HEK293 (cell line): Measurements from ENCODE around the gene NFS1.
A peak's percentile ranks its signal among the peaks of the same experiment; 100 is the strongest.

Source experiments
- CTCF ChIA-PET: fragments of 350-600 bp; formaldehyde crosslinking; extraction: SDS; loops from one replicate; lab custom pipeline; 2021; ENCODE audit warnings: antibody characterized with exemption; lab: Yijun Ruan, JAX
- POLR2A ChIA-PET: fragments of 300-600 bp; formaldehyde crosslinking; extraction: SDS; loops from one replicate; lab custom pipeline; 2020; ENCODE audit warnings: antibody characterized with exemption, inconsistent platforms; lab: Yijun Ruan, JAX
- H3K27ac ChIP-seq: fragments of 200-500 bp; sonication (Bioruptor generic); 2 replicates; pipeline ENCODE4 v1.5.1; 2014; ENCODE audit warnings: low read depth, low read length, control low read depth, inconsistent platforms; ENCODE audit errors: extremely low read depth
- H3K36me3 ChIP-seq, 2 experiments: fragments of 200-500 bp in 1 of 2; sonication (Bioruptor generic) in 1 of 2; 1 replicate in 1 of 2; 2 replicates in 1 of 2; pipeline ENCODE4 v1.5.1; 2014 to 2017; ENCODE audit warnings: inconsistent platforms in 2 of 2, low read length in 2 of 2; ENCODE audit not compliant: control insufficient read depth in 2 of 2, insufficient read depth in 1 of 2
- H3K4me1 ChIP-seq: fragments of 200-500 bp; sonication (Bioruptor generic); 2 replicates; pipeline ENCODE4 v1.5.1; 2014; ENCODE audit warnings: mild to moderate bottlenecking, low read length, inconsistent platforms; ENCODE audit not compliant: control insufficient read depth, insufficient read depth
- H3K4me3 ChIP-seq: 2 replicates; pipeline ENCODE4 v1.5.1; 2011; ENCODE audit warnings: low read depth, mild to moderate bottlenecking, control low read depth, low read length, moderate library complexity
- H3K9me3 ChIP-seq: fragments of 200-500 bp; sonication (Bioruptor generic); 2 replicates; pipeline ENCODE4 v1.5.1; 2014; ENCODE audit warnings: low read depth, low read length, inconsistent platforms; ENCODE audit not compliant: control insufficient read depth, insufficient read depth
- BCL11B ChIP-seq: fragments of 450-650 bp; formaldehyde crosslinking; IDR thresholded peaks from 2 replicates; pipeline ENCODE4 v1.5.1; 2016; ENCODE audit warnings: low read depth, missing biosample characterization, missing genetic modification characterization
- ZNF10 ChIP-seq: fragments of 450-650 bp; formaldehyde crosslinking; IDR thresholded peaks from 2 replicates; pipeline ENCODE4 v1.5.1; 2017; ENCODE audit warnings: missing biosample characterization, missing genetic modification characterization
- ZNF157 ChIP-seq: fragments of 450-650 bp; formaldehyde crosslinking; IDR thresholded peaks from 2 replicates; pipeline ENCODE4 v1.5.1; 2016; ENCODE audit warnings: missing biosample characterization, missing genetic modification characterization
- ZNF221 ChIP-seq: fragments of 450-650 bp; formaldehyde crosslinking; IDR thresholded peaks from 2 replicates; pipeline ENCODE4 v1.5.1; 2017; ENCODE audit warnings: missing biosample characterization, missing genetic modification characterization, borderline replicate concordance
- ZNF324 ChIP-seq: fragments of 450-650 bp; formaldehyde crosslinking; IDR thresholded peaks from 2 replicates; pipeline ENCODE4 v1.5.1; 2016; ENCODE audit warnings: missing biosample characterization, missing genetic modification characterization
- ZNF391 ChIP-seq: fragments of 450-650 bp; formaldehyde crosslinking; IDR thresholded peaks from 2 replicates; pipeline ENCODE4 v1.5.1; 2016; ENCODE audit warnings: low read depth, missing biosample characterization, missing genetic modification characterization, borderline replicate concordance
- ZNF416 ChIP-seq: fragments of 450-650 bp; formaldehyde crosslinking; IDR thresholded peaks from 2 replicates; pipeline ENCODE4 v1.5.1; 2016; ENCODE audit warnings: missing biosample characterization, missing genetic modification characterization
- ZNF426 ChIP-seq: fragments of 450-650 bp; formaldehyde crosslinking; IDR thresholded peaks from 2 replicates; pipeline ENCODE4 v1.5.1; 2017; ENCODE audit warnings: missing biosample characterization, missing genetic modification characterization, mild to moderate bottlenecking, inconsistent platforms, moderate library complexity
- ZNF473 ChIP-seq: fragments of 450-650 bp; formaldehyde crosslinking; IDR thresholded peaks from 2 replicates; pipeline ENCODE4 v1.5.1; 2017; ENCODE audit warnings: missing biosample characterization, missing genetic modification characterization
- ZNF544 ChIP-seq: fragments of 450-650 bp; formaldehyde crosslinking; IDR thresholded peaks from 2 replicates; pipeline ENCODE4 v1.5.0; 2017; ENCODE audit warnings: missing biosample characterization, missing genetic modification characterization
- ZNF596 ChIP-seq: fragments of 450-650 bp; IDR thresholded peaks from 2 replicates; pipeline ENCODE4 v1.5.0; 2018; ENCODE audit warnings: missing biosample characterization, mild to moderate bottlenecking, missing genetic modification characterization, moderate library complexity
- ZNF621 ChIP-seq: fragments of 450-650 bp; formaldehyde crosslinking; IDR thresholded peaks from 2 replicates; pipeline ENCODE4 v1.5.1; 2017; ENCODE audit warnings: missing biosample characterization, missing genetic modification characterization
- ZNF654 ChIP-seq: fragments of 450-650 bp; formaldehyde crosslinking; IDR thresholded peaks from 2 replicates; pipeline ENCODE4 v1.5.1; 2016; ENCODE audit warnings: low read depth, missing biosample characterization, missing genetic modification characterization
- ZNF658 ChIP-seq: fragments of 450-650 bp; formaldehyde crosslinking; IDR thresholded peaks from 2 replicates; pipeline ENCODE4; 2016; ENCODE audit warnings: missing biosample characterization, missing genetic modification characterization
- ZNF664 ChIP-seq: fragments of 450-650 bp; formaldehyde crosslinking; IDR thresholded peaks from 2 replicates; pipeline ENCODE4 v1.5.1; 2016; ENCODE audit warnings: missing biosample characterization, missing genetic modification characterization
- ZNF830 ChIP-seq: fragments of 450-650 bp; IDR thresholded peaks from 2 replicates; pipeline ENCODE4 v1.5.0; 2018; ENCODE audit warnings: missing biosample characterization, missing genetic modification characterization, low read depth, mild to moderate bottlenecking, moderate library complexity
- ZSCAN30 ChIP-seq: fragments of 450-650 bp; IDR thresholded peaks from 2 replicates; pipeline ENCODE4 v1.5.1; 2018; ENCODE audit warnings: missing biosample characterization, mild to moderate bottlenecking, missing genetic modification characterization, moderate library complexity
- TF ChIP-seq, protein P1 (sequence below): fragments of 450-650 bp; formaldehyde crosslinking; IDR thresholded peaks from 2 replicates; pipeline ENCODE4 v1.5.1; 2016; ENCODE audit warnings: missing biosample characterization, missing genetic modification characterization
- TF ChIP-seq, protein P2 (sequence below): fragments of 450-650 bp; formaldehyde crosslinking; IDR thresholded peaks from 2 replicates; pipeline ENCODE4 v1.5.1; 2017; ENCODE audit warnings: missing biosample characterization, missing genetic modification characterization
- TF ChIP-seq, protein P3 (sequence below): fragments of 450-650 bp; formaldehyde crosslinking; IDR thresholded peaks from 2 replicates; pipeline ENCODE4 v1.5.1; 2016; ENCODE audit warnings: missing biosample characterization, missing genetic modification characterization
- TF ChIP-seq, protein P4 (sequence below): fragments of 450-650 bp; formaldehyde crosslinking; IDR thresholded peaks from 2 replicates; pipeline ENCODE4 v1.5.1; 2016; ENCODE audit warnings: missing biosample characterization, missing genetic modification characterization

The NFS1 gene

DNA sequence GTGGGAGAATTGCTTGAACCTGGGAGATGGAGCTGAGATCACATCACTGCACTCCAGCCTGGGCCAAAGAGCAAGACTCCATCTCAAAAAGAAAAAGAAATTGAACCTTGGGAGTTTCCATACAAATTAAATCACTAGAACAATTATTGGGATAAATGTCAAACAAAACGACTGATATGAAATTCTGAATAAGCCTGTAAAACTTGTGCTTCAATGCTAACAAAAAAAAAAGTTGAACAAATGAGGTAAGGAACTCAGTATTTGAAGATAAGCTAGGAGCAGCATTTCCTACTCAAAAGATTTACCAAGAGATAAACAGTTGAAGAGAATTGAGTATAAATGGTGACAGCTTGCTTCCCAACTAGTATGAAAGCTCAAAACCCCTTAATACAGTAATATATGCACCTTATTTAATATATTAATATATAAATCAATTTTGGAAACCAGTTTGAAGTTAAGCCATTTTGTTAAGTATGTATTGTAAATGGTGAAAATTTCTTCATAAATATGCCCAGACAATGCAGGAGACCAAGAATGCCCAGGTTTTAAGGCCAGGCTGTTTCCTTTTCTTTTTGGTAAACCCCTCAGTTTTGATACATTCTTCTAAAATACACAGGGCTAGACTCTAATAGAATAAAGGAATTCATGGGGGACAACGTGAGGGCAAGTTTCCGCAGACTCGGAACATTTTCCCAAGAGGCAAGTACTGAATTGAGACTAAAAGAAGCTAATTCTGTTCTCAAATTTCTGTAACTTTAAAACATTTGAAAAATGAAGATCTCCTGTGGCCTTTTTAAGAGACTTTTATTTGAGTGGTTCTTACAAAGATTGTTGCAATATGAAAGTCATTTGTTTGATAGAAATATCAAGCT is 3.9 kb upstream of the NFS1 start:
- ChIA-PET CTCF (interaction anchor here (0.7 to 1.0 kb wide), 2 partner anchors 240 to 244 kb away, joined by 3 read pairs; no protein-coding TSS in a partner anchor), POLR2A (interaction anchor here (0.6 to 6.2 kb wide), 7 partner anchors 8 to 220 kb away, joined by 3 to 27 read pairs (median 3); partner anchors contain the start of gene RBM39)
- Histone ChIP-seq H3K36me3 (peaks cover 37 to 77% of the 10 kb centered on the region in 2 experiments), H3K4me1 (no peaks in the 10 kb centered on the region)
- no peak for TF ChIP-seq ZNF324 (tag by site-specific recombination)
- TF ChIP-seq ZNF596 (tag by site-specific recombination): no peak
- TF ChIP-seq ZNF830 (tag by site-specific recombination): no peak
- TF ChIP-seq, protein P1, sequence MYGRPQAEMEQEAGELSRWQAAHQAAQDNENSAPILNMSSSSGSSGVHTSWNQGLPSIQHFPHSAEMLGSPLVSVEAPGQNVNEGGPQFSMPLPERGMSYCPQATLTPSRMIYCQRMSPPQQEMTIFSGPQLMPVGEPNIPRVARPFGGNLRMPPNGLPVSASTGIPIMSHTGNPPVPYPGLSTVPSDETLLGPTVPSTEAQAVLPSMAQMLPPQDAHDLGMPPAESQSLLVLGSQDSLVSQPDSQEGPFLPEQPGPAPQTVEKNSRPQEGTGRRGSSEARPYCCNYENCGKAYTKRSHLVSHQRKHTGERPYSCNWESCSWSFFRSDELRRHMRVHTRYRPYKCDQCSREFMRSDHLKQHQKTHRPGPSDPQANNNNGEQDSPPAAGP (tag by site-specific recombination): no peak
- TF ChIP-seq, protein P2, sequence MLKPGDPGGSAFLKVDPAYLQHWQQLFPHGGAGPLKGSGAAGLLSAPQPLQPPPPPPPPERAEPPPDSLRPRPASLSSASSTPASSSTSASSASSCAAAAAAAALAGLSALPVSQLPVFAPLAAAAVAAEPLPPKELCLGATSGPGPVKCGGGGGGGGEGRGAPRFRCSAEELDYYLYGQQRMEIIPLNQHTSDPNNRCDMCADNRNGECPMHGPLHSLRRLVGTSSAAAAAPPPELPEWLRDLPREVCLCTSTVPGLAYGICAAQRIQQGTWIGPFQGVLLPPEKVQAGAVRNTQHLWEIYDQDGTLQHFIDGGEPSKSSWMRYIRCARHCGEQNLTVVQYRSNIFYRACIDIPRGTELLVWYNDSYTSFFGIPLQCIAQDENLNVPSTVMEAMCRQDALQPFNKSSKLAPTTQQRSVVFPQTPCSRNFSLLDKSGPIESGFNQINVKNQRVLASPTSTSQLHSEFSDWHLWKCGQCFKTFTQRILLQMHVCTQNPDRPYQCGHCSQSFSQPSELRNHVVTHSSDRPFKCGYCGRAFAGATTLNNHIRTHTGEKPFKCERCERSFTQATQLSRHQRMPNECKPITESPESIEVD (tag by site-specific recombination): peak; percentile 9; the same call in 1 of the 2 replicates
- TF ChIP-seq ZNF221 (tag by site-specific recombination): no peak
- TF ChIP-seq, all 188 proteins: peak for 1
- no peak overlapping the region for H3K4me3 ChIP-seq
- no peaks in the 10 kb centered on the region for H3K9me3 ChIP-seq
- H3K27ac ChIP-seq: no peak overlapping the region

DNA sequence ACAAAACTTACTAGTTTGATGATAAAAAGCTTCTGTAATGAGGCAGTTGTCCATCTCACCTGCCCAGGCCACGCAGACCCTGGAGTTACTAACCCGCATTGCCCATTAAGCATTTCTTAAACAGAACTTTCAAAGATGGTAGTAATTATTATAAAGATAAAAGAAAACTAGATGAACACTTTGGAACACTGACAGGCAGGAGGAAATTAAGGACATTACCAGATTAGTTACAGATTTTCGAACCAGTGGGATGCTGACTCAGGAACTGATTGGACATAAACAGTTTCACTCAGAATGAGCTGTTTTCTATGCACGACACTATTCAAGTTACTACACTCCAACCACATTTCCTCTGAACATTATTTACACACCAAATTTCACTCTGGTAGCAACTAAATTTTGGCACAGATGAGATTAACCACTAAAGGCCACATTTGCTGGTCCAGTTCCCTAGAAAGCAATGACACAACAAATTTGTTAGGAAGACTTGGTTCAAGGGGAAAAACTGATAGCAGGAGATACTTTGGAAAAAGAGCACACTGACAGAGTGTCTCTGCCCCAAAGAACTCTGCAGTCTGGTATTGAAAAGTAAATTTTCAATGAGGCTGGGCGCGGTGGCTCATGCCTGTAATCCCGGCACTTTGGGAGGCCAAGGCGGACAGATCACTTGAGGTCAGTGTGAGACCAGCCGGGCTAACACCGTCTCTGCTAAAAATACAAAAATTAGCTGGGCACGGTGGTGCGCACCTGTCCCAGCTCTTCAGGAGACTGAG is 3.1 kb upstream of the NFS1 start:
- peaks cover 29 to 69% of the 10 kb centered on the region in 2 experiments for H3K36me3 ChIP-seq
- 0 out of 2 replicates have a peak, but pooled peaks cover 4% of the 10 kb centered on the region for H3K4me1 ChIP-seq
- ChIA-PET POLR2A (interaction anchor here (0.5 to 6.2 kb wide), 9 partner anchors 9 to 205 kb away, joined by 3 to 27 read pairs (median 3); partner anchors contain the start of genes RBM39 and SPAG4), CTCF (interaction anchor here (0.5 to 1.0 kb wide), 3 partner anchors 11 to 239 kb away, joined by 3 to 7 read pairs (median 3); no protein-coding TSS in a partner anchor)
- H3K9me3 ChIP-seq: no peaks in the 10 kb centered on the region
- no peak overlapping the region for H3K4me3 ChIP-seq
- H3K27ac ChIP-seq: no peak overlapping the region
- TF ChIP-seq, protein P3, sequence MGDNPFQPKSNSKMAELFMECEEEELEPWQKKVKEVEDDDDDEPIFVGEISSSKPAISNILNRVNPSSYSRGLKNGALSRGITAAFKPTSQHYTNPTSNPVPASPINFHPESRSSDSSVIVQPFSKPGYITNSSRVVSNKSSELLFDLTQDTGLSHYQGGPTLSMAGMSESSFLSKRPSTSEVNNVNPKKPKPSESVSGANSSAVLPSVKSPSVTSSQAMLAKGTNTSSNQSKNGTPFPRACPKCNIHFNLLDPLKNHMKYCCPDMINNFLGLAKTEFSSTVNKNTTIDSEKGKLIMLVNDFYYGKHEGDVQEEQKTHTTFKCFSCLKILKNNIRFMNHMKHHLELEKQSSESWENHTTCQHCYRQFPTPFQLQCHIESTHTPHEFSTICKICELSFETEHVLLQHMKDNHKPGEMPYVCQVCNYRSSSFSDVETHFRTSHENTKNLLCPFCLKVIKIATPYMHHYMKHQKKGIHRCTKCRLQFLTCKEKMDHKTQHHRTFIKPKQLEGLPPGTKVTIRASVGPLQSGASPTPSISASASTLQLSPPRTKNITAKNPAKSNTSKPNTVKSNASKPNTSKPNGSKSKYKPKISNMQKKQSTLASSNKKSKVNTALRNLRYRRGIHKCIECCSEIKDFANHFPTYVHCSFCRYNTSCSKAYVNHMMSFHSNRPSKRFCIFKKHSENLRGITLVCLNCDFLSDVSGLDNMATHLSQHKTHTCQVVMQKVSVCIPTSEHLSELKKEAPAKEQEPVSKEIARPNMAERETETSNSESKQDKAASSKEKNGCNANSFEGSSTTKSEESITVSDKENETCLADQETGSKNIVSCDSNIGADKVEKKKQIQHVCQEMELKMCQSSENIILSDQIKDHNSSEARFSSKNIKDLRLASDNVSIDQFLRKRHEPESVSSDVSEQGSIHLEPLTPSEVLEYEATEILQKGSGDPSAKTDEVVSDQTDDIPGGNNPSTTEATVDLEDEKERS: no peak
- TF ChIP-seq ZNF391 (tag by site-specific recombination): no peak
- TF ChIP-seq ZNF621 (tag by site-specific recombination): no peak
- no peak for TF ChIP-seq ZNF654 (tag by site-specific recombination)
- no peak for TF ChIP-seq BCL11B (tag by site-specific recombination)
- TF ChIP-seq, protein P4, sequence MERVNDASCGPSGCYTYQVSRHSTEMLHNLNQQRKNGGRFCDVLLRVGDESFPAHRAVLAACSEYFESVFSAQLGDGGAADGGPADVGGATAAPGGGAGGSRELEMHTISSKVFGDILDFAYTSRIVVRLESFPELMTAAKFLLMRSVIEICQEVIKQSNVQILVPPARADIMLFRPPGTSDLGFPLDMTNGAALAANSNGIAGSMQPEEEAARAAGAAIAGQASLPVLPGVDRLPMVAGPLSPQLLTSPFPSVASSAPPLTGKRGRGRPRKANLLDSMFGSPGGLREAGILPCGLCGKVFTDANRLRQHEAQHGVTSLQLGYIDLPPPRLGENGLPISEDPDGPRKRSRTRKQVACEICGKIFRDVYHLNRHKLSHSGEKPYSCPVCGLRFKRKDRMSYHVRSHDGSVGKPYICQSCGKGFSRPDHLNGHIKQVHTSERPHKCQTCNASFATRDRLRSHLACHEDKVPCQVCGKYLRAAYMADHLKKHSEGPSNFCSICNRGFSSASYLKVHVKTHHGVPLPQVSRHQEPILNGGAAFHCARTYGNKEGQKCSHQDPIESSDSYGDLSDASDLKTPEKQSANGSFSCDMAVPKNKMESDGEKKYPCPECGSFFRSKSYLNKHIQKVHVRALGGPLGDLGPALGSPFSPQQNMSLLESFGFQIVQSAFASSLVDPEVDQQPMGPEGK (tag by site-specific recombination): no peak
- no peak for TF ChIP-seq ZNF473
- no peak for TF ChIP-seq ZNF658 (tag by site-specific recombination)
- no peak for TF ChIP-seq ZNF426 (tag by site-specific recombination)
- TF ChIP-seq, protein P2 (tag by site-specific recombination): 0 out of 2 replicates have a peak, but pooled peaks have one; percentile 10
- no peak for TF ChIP-seq ZSCAN30 (tag by site-specific recombination)
- no peak for TF ChIP-seq ZNF416 (tag by site-specific recombination)
- no peak for TF ChIP-seq ZNF10 (tag by site-specific recombination)
- no peak for TF ChIP-seq ZNF544 (tag by site-specific recombination)
- TF ChIP-seq ZNF664 (tag by site-specific recombination): no peak
- TF ChIP-seq ZNF157 (tag by site-specific recombination): no peak
